HepG2 (cell line): Measurements from ENCODE around the gene GNG12. TPM values are rescaled to one million over a fixed set of nuclear protein-coding genes. Genes with fewer than 3 reads are reported as not detected.

Experiments
- CBX1 ChIP-seq: IDR thresholded peaks from one replicate; pipeline ENCODE4 v1.6.1; 2016; ENCODE audit warnings: antibody characterized with exemption, low read depth
- DNMT3B ChIP-seq: conservative IDR thresholded peaks from 2 replicates; pipeline ENCODE4 v1.6.1; 2016; ENCODE audit warnings: missing biosample characterization, control low read depth
- ETV5 ChIP-seq: IDR thresholded peaks from 2 replicates; pipeline ENCODE4 v1.6.1; 2018; ENCODE audit warnings: missing biosample characterization, missing genetic modification reagents, inconsistent platforms, borderline replicate concordance
- FOXA1 ChIP-seq, 2 experiments: fragments of 450-650 bp in 1 of 2; sonication (generic) in 1 of 2; formaldehyde crosslinking in 1 of 2; IDR thresholded peaks; 2 replicates each; pipeline versions ENCODE4 v1.4.0 to v1.6.1; 2016 to 2020; ENCODE audit warnings: missing genetic modification reagents in 1 of 2
- KDM2A ChIP-seq: sonication (generic); formaldehyde crosslinking; IDR thresholded peaks from 2 replicates; pipeline ENCODE4 v1.4.0; 2020; ENCODE audit warnings: low read depth, missing genetic modification reagents, borderline replicate concordance
- MAFK ChIP-seq, 2 experiments: IDR thresholded peaks in 1 of 2; conservative IDR thresholded peaks in 1 of 2; 2 replicates each; pipeline ENCODE4 v1.6.1; 2011; ENCODE audit warnings: improper control_type of control experiment in 2 of 2, low read length in 2 of 2
- NFATC3 ChIP-seq: sonication (generic); formaldehyde crosslinking; IDR thresholded peaks from 2 replicates; pipeline ENCODE4 v1.5.1; 2020; ENCODE audit warnings: mild to moderate bottlenecking, missing genetic modification reagents
- PAF1 ChIP-seq: IDR thresholded peaks from 2 replicates; pipeline ENCODE4 v1.6.1; 2016; ENCODE audit warnings: missing genetic modification reagents, missing compliant biosample characterization
- PHF20 ChIP-seq: sonication (generic); formaldehyde crosslinking; IDR thresholded peaks from 2 replicates; pipeline ENCODE4 v1.5.0; 2020; ENCODE audit warnings: mild to moderate bottlenecking, missing genetic modification reagents
- PRMT3 ChIP-seq: sonication (generic); formaldehyde crosslinking; IDR thresholded peaks from 2 replicates; pipeline ENCODE4 v1.8.1; 2022; ENCODE audit warnings: low read depth, mild to moderate bottlenecking, moderate library complexity, missing genetic modification reagents, borderline replicate concordance
- ZBTB1 ChIP-seq: sonication (generic); formaldehyde crosslinking; IDR thresholded peaks from 2 replicates; pipeline ENCODE4 v1.4.0; 2020; ENCODE audit warnings: missing genetic modification reagents, borderline replicate concordance
- ZNF10 ChIP-seq: sonication (generic); formaldehyde crosslinking; IDR thresholded peaks from 2 replicates; pipeline ENCODE4 v1.4.0; 2020; ENCODE audit warnings: mild to moderate bottlenecking, low read depth, missing genetic modification reagents, borderline replicate concordance
- ZNF101 ChIP-seq: sonication (generic); formaldehyde crosslinking; IDR thresholded peaks from 2 replicates; pipeline ENCODE4 v1.4.0; 2020; ENCODE audit warnings: mild to moderate bottlenecking, low read depth, missing genetic modification reagents, borderline replicate concordance
- polyA plus RNA-seq, 8 experiments: library from polyadenylated mRNA; depleted of rRNA in 3 of 8; stranded (reverse) in 7 of 8; unstranded in 1 of 8; fragments of >200 nt; fragmentation: Illumina TruSeq in 4 of 8; extraction: Trizol in 4 of 8; gene quantifications; 2 replicates each; pipeline versions ENCODE4 v1.2.1 to v1.2.3, GENCODE V29; 2011 to 2016; ENCODE audit warnings: low read depth in 4 of 8, missing spikeins in 1 of 8, mixed read lengths in 1 of 8; ENCODE audit not compliant: insufficient read depth in 1 of 8
- total RNA-seq, 5 experiments: library from RNA; depleted of rRNA; stranded (reverse); fragments of >200 nt; fragmentation: Illumina TruSeq; extraction: Trizol; gene quantifications; 2 replicates each; pipeline ENCODE4 v1.2.3, GENCODE V29; 2016; ENCODE audit warnings: low read depth in 1 of 5
- TF ChIP-seq, protein P1 (sequence below): sonication (generic); formaldehyde crosslinking; IDR thresholded peaks from 2 replicates; pipeline ENCODE4 v1.5.0; 2020; ENCODE audit warnings: missing genetic modification reagents
- TF ChIP-seq, protein P2 (sequence below): sonication (generic); formaldehyde crosslinking; IDR thresholded peaks from 2 replicates; pipeline ENCODE4 v1.4.0; 2020; ENCODE audit warnings: missing genetic modification reagents, borderline replicate concordance
- TF ChIP-seq, protein P3 (sequence below): sonication (generic); formaldehyde crosslinking; IDR thresholded peaks from 2 replicates; pipeline ENCODE4 v1.8.1; 2023; ENCODE audit warnings: mild to moderate bottlenecking, moderate library complexity, missing genetic modification reagents
- TF ChIP-seq, protein P4 (sequence below), 2 experiments: sonication (generic) in 1 of 2; formaldehyde crosslinking in 1 of 2; IDR thresholded peaks; 2 replicates each; pipeline versions ENCODE4 v1.5.1 to v1.6.1; 2011 to 2020; ENCODE audit warnings: borderline replicate concordance in 1 of 2, low read depth in 1 of 2, low read length in 1 of 2, mild to moderate bottlenecking in 1 of 2, missing genetic modification reagents in 1 of 2, moderate library complexity in 1 of 2

The GNG12 gene
- total and polyA plus RNA-seq, 2 of the 13 experiments (the other 11 are each of a cell fraction or from before 2014, with no cell fraction given): 0.11 TPM

DNA sequence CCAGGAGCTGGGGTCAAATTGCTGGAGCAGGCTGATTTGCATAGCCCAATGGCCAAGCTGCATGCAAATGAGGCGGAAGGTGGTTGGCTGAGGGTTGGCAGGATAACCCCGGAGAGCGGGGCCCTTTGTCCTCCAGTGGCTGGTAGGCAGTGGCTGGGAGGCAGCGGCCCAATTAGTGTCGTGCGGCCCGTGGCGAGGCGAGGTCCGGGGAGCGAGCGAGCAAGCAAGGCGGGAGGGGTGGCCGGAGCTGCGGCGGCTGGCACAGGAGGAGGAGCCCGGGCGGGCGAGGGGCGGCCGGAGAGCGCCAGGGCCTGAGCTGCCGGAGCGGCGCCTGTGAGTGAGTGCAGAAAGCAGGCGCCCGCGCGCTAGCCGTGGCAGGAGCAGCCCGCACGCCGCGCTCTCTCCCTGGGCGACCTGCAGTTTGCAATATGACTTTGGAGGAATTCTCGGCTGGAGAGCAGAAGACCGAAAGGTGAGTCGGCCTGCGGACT, 148.2 kb downstream of the GNG12 start, which contains the start of gene GADD45A (continued):
- no peak for TF ChIP-seq DNMT3B
- peak; percentile 84 for TF ChIP-seq CBX1
- peak; percentile 41; the same call in 1 of the 2 replicates for TF ChIP-seq PRMT3
- TF ChIP-seq ZNF101: no peak
- TF ChIP-seq KDM2A: peak; percentile 82
- TF ChIP-seq, protein P1, sequence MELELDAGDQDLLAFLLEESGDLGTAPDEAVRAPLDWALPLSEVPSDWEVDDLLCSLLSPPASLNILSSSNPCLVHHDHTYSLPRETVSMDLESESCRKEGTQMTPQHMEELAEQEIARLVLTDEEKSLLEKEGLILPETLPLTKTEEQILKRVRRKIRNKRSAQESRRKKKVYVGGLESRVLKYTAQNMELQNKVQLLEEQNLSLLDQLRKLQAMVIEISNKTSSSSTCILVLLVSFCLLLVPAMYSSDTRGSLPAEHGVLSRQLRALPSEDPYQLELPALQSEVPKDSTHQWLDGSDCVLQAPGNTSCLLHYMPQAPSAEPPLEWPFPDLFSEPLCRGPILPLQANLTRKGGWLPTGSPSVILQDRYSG (CRISPR knock-in tag): 0 out of 2 replicates have a peak, but pooled peaks have one; percentile 65
- TF ChIP-seq ZBTB1 (CRISPR knock-in tag): no peak
- TF ChIP-seq ETV5 (CRISPR knock-in tag): peak; percentile 33; the same call in 1 of the 2 replicates
- TF ChIP-seq FOXA1 (IDR thresholded peaks at IDR 0.05): no peak
- TF ChIP-seq FOXA1 (CRISPR knock-in tag; IDR thresholded peaks at IDR 0.05): 0 out of 2 replicates have a peak, but pooled peaks have one; percentile 13
- TF ChIP-seq PHF20 (CRISPR knock-in tag): no peak
- TF ChIP-seq, protein P2, sequence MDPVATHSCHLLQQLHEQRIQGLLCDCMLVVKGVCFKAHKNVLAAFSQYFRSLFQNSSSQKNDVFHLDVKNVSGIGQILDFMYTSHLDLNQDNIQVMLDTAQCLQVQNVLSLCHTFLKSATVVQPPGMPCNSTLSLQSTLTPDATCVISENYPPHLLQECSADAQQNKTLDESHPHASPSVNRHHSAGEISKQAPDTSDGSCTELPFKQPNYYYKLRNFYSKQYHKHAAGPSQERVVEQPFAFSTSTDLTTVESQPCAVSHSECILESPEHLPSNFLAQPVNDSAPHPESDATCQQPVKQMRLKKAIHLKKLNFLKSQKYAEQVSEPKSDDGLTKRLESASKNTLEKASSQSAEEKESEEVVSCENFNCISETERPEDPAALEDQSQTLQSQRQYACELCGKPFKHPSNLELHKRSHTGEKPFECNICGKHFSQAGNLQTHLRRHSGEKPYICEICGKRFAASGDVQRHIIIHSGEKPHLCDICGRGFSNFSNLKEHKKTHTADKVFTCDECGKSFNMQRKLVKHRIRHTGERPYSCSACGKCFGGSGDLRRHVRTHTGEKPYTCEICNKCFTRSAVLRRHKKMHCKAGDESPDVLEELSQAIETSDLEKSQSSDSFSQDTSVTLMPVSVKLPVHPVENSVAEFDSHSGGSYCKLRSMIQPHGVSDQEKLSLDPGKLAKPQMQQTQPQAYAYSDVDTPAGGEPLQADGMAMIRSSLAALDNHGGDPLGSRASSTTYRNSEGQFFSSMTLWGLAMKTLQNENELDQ (CRISPR knock-in tag): peak; percentile 76; the same call in 1 of the 2 replicates
- TF ChIP-seq, protein P3, sequence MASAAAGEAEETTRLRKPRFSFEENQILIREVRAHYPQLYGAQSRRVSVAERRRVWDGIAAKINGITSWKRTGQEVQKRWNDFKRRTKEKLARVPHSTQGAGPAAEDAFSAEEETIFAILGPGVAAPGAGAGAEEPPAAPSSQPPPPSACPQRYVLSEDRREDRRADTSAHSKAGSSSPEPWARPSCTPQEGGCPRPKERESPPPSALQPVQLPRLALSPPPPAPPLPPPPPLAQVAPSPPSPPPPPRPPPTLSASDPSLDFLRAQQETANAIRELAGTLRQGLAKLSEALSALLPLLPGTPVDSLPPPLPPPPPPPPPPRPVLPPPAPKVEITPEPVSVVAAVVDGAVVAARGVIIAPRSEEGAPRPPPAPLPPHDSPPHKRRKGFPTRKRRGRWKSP (CRISPR knock-in tag): no peak; the same call in 1 of the 2 replicates
- TF ChIP-seq NFATC3: no peak
- TF ChIP-seq MAFK (conservative IDR thresholded peaks at IDR 0.05 in 1 of 2, IDR thresholded peaks at IDR 0.05 in 1 of 2; ENCODE audit: low read length in 2 of 2): no peak
- no peak for TF ChIP-seq ZNF10
- TF ChIP-seq PAF1 (CRISPR knock-in tag): no peak
- TF ChIP-seq, protein P4, sequence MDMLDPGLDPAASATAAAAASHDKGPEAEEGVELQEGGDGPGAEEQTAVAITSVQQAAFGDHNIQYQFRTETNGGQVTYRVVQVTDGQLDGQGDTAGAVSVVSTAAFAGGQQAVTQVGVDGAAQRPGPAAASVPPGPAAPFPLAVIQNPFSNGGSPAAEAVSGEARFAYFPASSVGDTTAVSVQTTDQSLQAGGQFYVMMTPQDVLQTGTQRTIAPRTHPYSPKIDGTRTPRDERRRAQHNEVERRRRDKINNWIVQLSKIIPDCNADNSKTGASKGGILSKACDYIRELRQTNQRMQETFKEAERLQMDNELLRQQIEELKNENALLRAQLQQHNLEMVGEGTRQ (IDR thresholded peaks at IDR 0.05; ENCODE audit: low read depth, low read length): no peak
- TF ChIP-seq, protein P4 (CRISPR knock-in tag; IDR thresholded peaks at IDR 0.05; ENCODE audit: borderline replicate concordance): no peak; the same call in 1 of the 2 replicates
